Glomerular endothelial cell (primary cell): ENCODE data around the gene P3H1. TPM values are rescaled to one million over a fixed set of nuclear protein-coding genes. Genes with fewer than 3 reads are reported as not detected.

Experiments used
- DNase-seq: peaks from one replicate; pipeline ENCODE4 v3.0.0-alpha.2; 2011; ENCODE audit warnings: low read depth, low spot score; ENCODE audit errors: extremely low read depth
- total RNA-seq: library from RNA; depleted of rRNA; stranded (reverse); fragments of >200 nt; gene quantifications from 2 replicates; pipeline ENCODE4 v1.2.3, GENCODE V29; 2015

Gene P3H1
- total RNA-seq, 1 donor from 2014 or later, result 202 TPM

DNA sequence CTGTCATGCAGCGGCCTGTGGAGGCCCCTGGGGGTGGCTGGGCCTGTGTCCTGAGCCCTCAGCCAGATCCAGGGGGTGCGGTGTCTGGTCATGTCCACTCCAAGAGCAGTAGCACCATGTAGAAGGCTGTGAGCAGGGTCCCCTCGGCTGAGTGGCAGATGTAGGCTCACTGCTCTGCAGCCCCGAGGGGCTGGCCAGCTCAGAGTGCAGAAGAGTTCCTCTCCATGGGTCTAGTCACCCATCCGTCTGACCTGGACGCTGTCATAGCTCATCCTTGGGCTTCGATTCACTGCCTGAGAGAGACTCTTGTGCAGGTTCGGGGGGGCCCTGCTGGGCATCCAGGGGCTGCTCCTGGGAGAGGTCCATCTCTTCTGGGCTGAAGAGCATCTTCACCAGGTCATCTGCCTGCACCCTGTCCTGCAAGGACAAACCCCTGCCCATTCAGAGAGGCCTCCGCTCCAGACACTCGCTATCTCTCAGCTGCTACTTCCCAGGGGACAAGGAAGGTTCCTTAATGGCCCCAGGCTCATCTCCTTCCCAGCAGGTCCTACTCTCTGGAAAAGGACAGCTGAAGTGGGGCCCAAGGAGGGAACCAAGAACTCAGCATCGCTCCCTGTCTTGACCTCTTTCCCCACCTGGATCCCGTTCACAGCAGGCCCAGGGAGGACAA, 20.3 kb downstream of the P3H1 start:
- DNase-seq, result no peak

- DNase-seq, result no peak
These were observed 21.0 kb downstream of the P3H1 start for GRCh38 chr1:42745851-42746250.

DNA sequence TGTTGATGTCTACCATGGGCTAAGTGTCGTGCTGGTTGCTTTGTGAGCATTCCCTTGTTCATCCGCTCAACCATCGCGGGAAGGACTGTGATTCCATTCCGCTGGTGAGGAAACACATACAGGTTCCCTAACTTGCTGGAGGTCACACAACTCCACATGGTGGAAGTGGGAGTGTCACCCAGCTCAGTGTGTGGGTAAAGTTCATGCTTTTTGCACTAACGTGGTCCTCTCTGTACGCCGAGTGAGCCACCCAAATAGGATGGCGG, 22.7 kb downstream of the P3H1 start:
- no peak for DNase-seq

DNA sequence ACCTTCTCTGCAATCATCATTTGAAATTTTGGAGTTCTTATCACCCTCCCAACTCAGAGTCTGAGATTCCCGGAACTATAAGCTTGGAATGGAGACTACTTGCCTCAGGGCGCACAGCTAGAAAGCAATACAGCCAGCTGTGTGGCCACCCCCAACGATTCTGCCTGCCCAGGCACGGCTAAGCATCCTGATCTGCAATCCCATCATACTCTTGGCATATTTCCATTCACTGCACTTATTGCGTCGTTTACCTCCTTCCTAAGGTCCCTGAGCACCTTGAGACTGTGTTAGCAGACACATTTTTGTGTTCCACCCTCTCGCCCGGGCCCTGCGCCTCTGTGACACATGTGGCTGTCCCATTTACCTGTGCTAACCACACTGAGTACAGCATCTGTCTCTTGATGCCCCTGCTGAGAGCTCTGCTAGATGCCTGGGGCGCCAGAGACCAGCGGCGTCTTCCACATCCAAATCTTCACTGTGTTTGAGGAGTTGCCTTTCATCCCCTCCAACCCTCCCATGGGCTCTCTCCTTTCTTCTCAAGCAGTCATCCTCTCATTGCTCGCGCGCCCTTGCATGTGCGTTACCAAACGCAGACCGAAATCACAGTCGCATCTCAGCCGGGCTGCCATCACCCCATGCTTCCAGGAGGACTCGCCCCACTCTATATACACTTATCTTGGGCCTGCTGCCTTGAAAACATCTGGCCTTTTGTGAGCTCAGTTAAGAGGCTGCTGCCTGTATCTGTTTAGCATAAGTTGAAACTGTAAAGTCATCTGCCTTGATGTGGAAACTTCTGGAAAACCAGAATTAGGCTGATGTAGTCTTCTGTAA, 23.3 kb downstream of the P3H1 start:
- no peak for DNase-seq

DNA sequence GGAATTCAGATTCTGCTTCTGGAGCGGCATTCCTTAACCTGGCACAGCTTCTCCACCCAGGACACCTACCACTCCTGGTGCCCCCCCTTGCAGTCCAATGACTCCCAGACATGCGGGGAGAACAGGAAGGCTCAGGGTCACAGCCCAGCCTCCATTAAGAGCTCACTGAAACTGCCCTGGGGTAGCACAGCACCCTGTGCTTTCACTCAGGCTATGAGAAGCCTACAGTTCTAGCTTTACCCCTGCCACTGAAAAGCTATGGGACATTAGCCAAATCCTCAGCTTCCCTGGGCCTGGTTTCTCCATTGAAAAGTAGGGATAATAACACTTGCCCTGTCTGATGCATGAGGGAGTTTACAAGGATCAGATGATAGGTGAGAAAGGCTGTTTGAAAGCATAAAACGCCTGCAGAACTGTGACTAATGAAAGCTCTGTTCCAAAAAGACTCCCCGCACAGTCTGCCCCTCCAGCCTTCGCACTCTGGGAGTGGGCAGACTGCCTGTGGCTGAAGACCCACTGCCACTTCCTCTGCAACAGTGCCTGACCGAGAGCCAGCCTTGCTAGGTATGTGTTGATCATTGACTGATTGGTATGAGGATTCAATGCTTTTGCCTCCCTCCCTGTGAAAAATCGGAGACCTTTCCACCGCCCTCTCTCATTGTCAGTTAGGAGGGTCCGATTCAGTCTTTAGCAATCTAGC, 24.1 kb downstream of the P3H1 start:
- no peak for DNase-seq

GRCh38 chr1:42742141-42742540, 24.7 kb downstream of the P3H1 start:
- DNase-seq, result no peak

DNA sequence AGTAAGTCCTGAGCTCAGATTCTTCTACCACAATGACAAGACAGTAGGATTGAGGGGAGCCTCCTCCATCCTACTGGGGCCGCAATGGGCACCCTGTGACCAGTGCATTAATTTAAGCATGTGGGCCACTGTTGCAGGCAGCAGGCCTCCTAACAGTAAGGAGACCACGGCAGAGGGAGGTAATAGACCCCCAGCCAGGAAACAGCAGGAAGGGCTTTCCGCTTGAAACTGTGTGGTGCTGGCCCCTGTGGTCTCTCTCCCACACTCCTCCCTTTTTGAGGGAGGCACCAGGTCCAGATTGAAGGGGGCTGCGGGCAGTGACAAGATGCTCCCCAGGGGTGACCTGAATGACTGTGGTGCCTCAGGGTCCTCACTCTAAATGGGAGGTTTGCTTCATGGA, 25.1 kb downstream of the P3H1 start:
- no peak for DNase-seq

DNA sequence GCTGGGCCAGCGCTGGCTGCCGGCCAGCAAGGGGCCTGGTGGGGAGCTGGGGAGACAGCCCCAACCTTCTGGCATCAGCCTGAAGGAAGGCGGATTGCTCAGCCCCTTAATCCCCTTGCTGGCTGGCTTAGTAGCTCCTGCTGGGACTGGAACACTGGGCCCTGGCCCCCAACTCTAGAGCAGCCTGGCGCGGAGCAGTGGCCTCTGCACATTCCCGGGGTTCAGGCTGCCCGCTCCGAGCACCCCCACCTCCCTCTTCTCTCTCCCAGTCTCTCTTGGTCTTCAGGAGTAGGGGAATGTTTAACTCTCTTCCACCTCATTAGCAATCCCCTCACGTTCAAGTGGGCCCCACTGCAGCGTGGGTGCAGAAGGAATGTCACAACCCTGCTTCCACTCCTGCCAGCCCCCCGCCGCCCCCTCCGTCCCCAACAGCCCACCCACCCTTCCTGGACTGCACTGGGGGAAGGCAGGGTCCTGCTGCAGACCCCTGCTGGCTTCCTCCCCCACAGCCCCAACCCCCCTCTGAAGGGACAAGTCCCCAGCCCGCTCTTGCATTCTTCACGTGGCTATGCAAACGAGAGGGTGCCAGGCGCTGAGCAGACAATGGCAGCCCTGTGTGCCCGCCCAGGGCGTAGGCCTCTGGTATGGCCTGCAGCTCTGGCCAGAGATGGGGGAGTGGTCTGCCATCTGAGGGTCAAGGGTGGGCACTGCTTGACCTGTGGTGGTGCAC, 25.8 kb downstream of the P3H1 start:
- DNase-seq, result no peak

GRCh38 chr1:42739753-42740700, 26.8 kb downstream of the P3H1 start, which contains the start of gene CLDN19:
Gene CLDN19 (minus strand): TSS chr1:42740236. CDS start chr1:42740063, 173 bp downstream.
- DNase-seq, result no peak

- DNase-seq, result no peak
These were observed 28.1 kb downstream of the P3H1 start for GRCh38 chr1:42738678-42739226.

DNA sequence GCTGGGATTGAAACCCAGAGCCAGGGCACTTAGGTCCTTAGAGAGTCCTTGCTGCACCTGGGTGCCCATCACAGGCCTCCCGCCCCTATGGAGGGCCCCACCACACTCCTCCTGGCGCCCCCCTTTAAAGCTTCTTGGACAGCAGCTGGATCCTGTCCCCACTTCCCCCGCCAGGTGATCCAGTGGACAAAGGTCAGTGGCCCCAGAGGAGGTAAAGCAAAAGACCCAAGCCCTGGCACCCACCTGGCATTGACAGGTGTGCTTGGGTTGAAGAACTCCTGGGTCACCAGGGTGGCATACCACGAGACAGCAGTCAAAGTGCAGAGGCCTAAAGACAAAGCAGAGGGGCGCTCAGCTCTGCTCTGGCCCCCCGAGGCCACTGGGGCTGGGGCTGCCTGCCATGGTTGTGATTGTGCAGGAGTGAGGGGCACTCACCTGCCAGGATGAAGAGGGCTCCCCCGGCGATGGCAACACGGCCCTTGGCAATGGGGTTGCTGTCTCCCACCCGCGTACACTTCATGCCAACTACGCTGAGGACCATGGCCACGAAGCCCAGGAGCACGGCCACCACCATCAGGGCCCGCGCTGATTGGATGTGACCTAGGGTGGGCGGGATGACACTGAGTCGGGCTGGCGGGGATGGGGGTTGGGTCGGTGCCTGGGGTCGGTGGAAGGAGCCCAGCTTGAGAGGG, 28.7 kb downstream of the P3H1 start:
- DNase-seq, result no peak

DNA sequence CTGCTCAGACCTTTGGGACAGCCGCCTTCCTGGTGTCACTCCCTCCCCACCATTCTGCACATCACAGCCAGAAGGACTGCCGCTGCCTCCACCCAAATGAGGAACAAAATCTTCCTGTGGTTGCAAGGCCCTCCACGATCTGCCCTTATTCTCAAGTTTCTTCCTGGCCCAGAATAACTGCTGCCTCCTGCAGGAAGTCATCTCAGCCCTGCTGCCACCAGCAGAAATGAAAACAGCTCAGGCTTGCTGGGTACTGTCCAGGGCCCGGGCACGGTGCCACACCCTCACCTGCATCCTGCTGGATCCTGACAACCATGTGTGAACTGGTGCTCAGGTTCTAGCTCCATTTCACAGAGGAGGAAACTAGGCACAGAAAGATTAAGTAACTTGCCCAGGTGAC, 29.6 kb downstream of the P3H1 start:
- DNase-seq, result no peak

DNA sequence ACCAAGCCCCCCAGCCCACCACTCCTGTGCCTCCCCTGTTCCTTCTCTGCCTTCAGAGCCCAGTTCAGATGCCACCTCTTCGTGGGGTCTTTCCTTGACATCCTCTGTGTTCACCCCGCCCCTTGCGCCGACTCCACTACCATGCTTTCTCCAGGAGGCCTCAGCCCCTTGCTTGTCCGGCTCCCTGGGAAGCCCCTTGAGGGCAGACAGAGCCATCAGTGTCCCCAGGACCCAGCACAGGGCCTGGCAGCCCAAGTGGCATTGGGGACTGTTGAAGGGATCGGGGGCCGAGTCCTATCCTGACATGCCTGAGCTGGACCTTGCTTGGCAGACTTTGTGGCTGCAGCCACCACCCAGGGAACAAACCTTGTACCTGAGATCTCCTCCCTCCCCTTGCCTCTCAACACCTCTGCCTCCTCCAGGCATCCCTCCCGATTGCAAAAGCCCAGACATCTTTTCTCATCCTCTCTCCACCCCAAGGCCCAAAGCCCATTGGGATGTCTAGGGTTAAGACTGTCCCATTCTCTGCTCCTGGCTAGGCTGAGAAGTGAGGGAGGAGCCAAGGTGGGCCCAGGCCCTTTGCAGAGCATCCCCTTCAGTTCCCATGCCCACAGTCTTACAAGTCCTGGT, 30.1 kb downstream of the P3H1 start:
- no peak for DNase-seq

DNA sequence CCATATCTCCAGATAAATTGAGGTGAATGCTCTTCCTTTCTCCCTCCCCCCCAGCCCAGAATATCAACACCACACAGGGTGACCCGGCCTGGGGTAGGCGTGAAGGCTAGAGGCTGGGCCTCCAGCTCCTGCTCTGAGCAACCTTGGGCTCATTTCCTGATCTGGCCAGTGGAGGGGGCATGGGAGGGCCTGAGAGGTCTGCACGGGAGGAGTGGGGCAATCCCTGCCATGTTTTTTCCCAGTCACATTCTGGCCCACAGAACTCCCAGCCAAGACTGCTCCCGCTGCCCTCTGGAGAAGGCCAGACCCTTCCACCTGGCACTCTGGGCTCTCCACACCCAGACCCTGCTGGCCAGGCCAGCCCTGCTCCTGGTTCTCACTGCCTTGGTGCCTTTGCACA, 30.7 kb downstream of the P3H1 start:
- DNase-seq, result no peak

- no peak for DNase-seq
These were observed 31.2 kb downstream of the P3H1 start for GRCh38 chr1:42735477-42736105.

GRCh38 chr1:42735056-42735455, 31.8 kb downstream of the P3H1 start:
- no peak for DNase-seq

DNA sequence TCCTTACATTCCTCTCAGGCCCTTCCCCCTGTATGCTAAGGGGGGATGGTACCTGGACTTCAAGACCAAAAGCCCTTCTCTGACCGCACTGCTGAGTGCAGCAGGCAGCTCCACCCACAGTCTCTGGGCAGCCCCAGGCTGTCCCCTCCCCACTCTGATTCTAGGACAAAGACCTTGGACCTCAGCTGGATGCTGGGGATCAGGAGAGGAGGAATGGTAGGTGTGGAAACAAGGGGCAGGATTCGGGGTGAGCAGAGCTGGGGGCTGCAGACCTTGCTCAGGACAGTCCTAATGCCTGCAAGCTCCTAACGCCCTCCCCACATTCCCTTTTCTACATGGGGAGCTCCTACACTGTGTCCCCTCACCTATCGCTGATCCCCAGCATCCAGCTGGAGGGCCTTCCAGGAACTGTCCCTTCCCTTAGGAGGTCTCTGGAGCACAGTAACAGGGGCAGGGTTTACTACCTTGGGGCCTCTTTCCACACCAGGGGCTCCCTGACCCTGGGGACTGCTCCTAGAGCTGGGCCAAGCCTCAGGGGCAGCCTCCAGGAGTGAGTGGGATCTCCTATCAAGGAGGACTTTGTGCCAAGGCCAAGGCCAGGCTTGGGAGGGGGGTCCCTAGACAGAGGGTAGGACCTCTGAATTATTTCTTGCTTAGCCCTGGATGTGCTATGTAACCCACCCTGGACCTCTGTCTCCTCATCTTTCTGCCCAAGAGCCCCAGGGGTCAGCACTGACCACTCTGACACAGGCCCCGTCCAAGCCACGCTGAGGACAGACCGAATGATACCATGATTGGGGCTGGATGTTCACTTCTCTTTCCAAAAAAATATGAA, 32.4 kb downstream of the P3H1 start:
- DNase-seq, result no peak
